A549 (cell line): Measurements from ENCODE around the gene THUMPD2. TPM values are rescaled to one million over a fixed set of nuclear protein-coding genes. Genes with fewer than 3 reads are reported as not detected.

Source experiments
- ATAC-seq, 2 experiments: fragments of 200-7000 bp in 1 of 2; fragments of >200 bp in 1 of 2; cut with Nextera tagmentation in 1 of 2; cut with Tn5 transposase in 1 of 2; 3 replicates each; pipeline versions ENCODE4 v1.8.0 to v1.9.1; 2018 to 2020; ENCODE audit warnings: mild to moderate bottlenecking in 1 of 2, moderate library complexity in 1 of 2
- CTCF ChIA-PET: fragments of 300-600 bp; sonication (Branson Sonifier 250); formaldehyde crosslinking; extraction: SDS; loops from one replicate; lab custom pipeline; 2021; ENCODE audit warnings: antibody characterized with exemption, inconsistent platforms; lab: Yijun Ruan, JAX
- POLR2A ChIA-PET: fragments of 350-600 bp; formaldehyde crosslinking; extraction: SDS; loops from one replicate; lab custom pipeline; 2021; ENCODE audit warnings: antibody characterized with exemption, inconsistent platforms; lab: Yijun Ruan, JAX
- DNase-seq, 2 experiments: peaks; one replicate each; pipeline versions ENCODE4 v3.0.0 to v3.0.0-alpha.2; 2011 to 2016; ENCODE audit warnings: low read depth in 1 of 2, low spot score in 1 of 2
- FAIRE-seq: peaks from 2 replicates; lab custom pipeline; 2011; peaks lifted over from hg19 to GRCh38; lab: Jason Lieb, UNC
- H3K27ac ChIP-seq, 2 experiments: fragments of >200 bp; sonication (Bioruptor Twin); formaldehyde crosslinking; 3 replicates each; pipeline ENCODE4 v1.5.1; 2016 to 2017
- H3K4me1 ChIP-seq: fragments of >200 bp; sonication (Bioruptor Twin); formaldehyde crosslinking; 3 replicates; pipeline ENCODE4 v1.6.1; 2016
- H3K4me2 ChIP-seq: fragments of >200 bp; sonication (Bioruptor Twin); formaldehyde crosslinking; 3 replicates; pipeline ENCODE4 v1.6.1; 2016
- H3K4me3 ChIP-seq: fragments of >200 bp; sonication (Bioruptor Twin); formaldehyde crosslinking; 3 replicates; pipeline ENCODE4 v1.5.1; 2016
- H3K9me3 ChIP-seq: fragments of >200 bp; sonication (Bioruptor Twin); formaldehyde crosslinking; 3 replicates; pipeline ENCODE4 v1.6.1; 2016
- BCL3 ChIP-seq: fragments of >200 bp; sonication (Bioruptor Twin); formaldehyde crosslinking; IDR thresholded peaks from 3 replicates; pipeline ENCODE4 v1.6.1; 2016
- CHD4 ChIP-seq: fragments of 200-600 bp; sonication (generic); IDR thresholded peaks from 2 replicates; pipeline ENCODE4 v1.6.1; 2016; ENCODE audit warnings: antibody characterized with exemption, mild to moderate bottlenecking, borderline replicate concordance
- E2F6 ChIP-seq: IDR thresholded peaks from 2 replicates; pipeline ENCODE4 v1.6.1; 2012; ENCODE audit warnings: low read depth, borderline replicate concordance
- EP300 ChIP-seq, 2 experiments: fragments of >200 bp; sonication (Bioruptor Twin); formaldehyde crosslinking; IDR thresholded peaks; 2 replicates in 1 of 2; 3 replicates in 1 of 2; pipeline ENCODE4 v1.6.1; 2016 to 2017
- ESRRA ChIP-seq: fragments of 150-350 bp; IDR thresholded peaks from 2 replicates; pipeline ENCODE4 v1.6.1; 2014; ENCODE audit warnings: mild to moderate bottlenecking, low read length, borderline replicate concordance
- FOSB ChIP-seq: fragments of 250-450 bp; sonication (Bioruptor Pico); IDR thresholded peaks from 2 replicates; pipeline ENCODE4 v1.5.0; 2020; ENCODE audit warnings: mild to moderate bottlenecking, moderate library complexity
- FOXS1 ChIP-seq: fragments of 250-450 bp; sonication (Bioruptor Pico); IDR thresholded peaks from 2 replicates; pipeline ENCODE4 v1.5.0; 2020; ENCODE audit warnings: mild to moderate bottlenecking, moderate library complexity
- HES2 ChIP-seq: fragments of >200 bp; sonication (Bioruptor Twin); formaldehyde crosslinking; IDR thresholded peaks from 2 replicates; pipeline ENCODE4 v1.6.1; 2016
- JUN ChIP-seq, 2 experiments: fragments of >200 bp; sonication (Bioruptor Twin); formaldehyde crosslinking; IDR thresholded peaks; 2 replicates in 1 of 2; 3 replicates in 1 of 2; pipeline ENCODE4 v1.6.1; 2016 to 2017
- JUNB ChIP-seq: fragments of >200 bp; sonication (Bioruptor Twin); formaldehyde crosslinking; IDR thresholded peaks from 2 replicates; pipeline ENCODE4 v1.6.1; 2016
- MAZ ChIP-seq: fragments of 150-350 bp; IDR thresholded peaks from 2 replicates; pipeline ENCODE4 v1.6.1; 2014; ENCODE audit warnings: antibody characterized with exemption, low read depth, low read length, borderline replicate concordance
- PBX3 ChIP-seq: IDR thresholded peaks from 2 replicates; pipeline ENCODE4 v1.6.1; 2012
- RARB ChIP-seq: fragments of 250-450 bp; sonication (Bioruptor Pico); IDR thresholded peaks from 2 replicates; pipeline ENCODE4 v1.8.0; 2021; ENCODE audit warnings: mild to moderate bottlenecking, moderate library complexity
- RNF2 ChIP-seq: fragments of 200-600 bp; sonication (generic); IDR thresholded peaks from 2 replicates; pipeline ENCODE4 v1.6.1; 2016; ENCODE audit warnings: low read depth, mild to moderate bottlenecking, antibody characterized with exemption, moderate library complexity, borderline replicate concordance
- SREBF2 ChIP-seq: fragments of 450-650 bp; IDR thresholded peaks from 2 replicates; pipeline ENCODE4 v1.6.1; 2014; ENCODE audit warnings: mild to moderate bottlenecking, moderate library complexity
- USF2 ChIP-seq: fragments of 450-650 bp; IDR thresholded peaks from 2 replicates; pipeline ENCODE4 v1.6.1; 2014; ENCODE audit warnings: antibody characterized with exemption
- ZSCAN20 ChIP-seq: fragments of 250-450 bp; sonication (Bioruptor Pico); IDR thresholded peaks from 2 replicates; pipeline ENCODE4 v1.8.0; 2022; ENCODE audit warnings: mild to moderate bottlenecking, moderate library complexity
- WGBS: methylation state at CpG from one replicate; pipeline ENCODE4 v1.1.6; 2017; ENCODE audit errors: missing lambda C conversion rate; 5-methylcytosine and 5-hydroxymethylcytosine counted together
- polyA plus RNA-seq, 4 experiments: library from polyadenylated mRNA; depleted of rRNA in 3 of 4; stranded (reverse); fragments of >200 nt; fragmentation: RNase III in 1 of 4; extraction: RNeasy Plus Mini Kit Qiagen cat#74134 plus additional on column Dnase treatment in 1 of 4; gene quantifications; 2 replicates in 3 of 4; 3 replicates in 1 of 4; pipeline ENCODE4 v1.2.3, GENCODE V29; 2011 to 2017

THUMPD2 gene
- polyA plus RNA-seq, 2 of the 4 experiments (the other 2 are of a cell fraction) = 13.8 to 25.3 TPM

GRCh38 chr2:39705638-39706037 lies 73.4 kb downstream of the THUMPD2 start:
- FAIRE-seq = no peak
- H3K4me2 ChIP-seq = peak overlapping the region; percentile 19; the same call in 1 of the 3 replicates
- H3K27ac ChIP-seq = no peak overlapping the region

GRCh38 chr2:39704540-39704939 lies 74.5 kb downstream of the THUMPD2 start:
- Histone ChIP-seq H3K27ac (no peak overlapping the region), H3K4me3 (no peak overlapping the region), H3K4me2 (no peak overlapping the region), H3K9me3 (peaks cover 19% of the 10 kb centered on the region; the same call in 2 of the 3 replicates)
- WGBS = 30% methylated on average over 3 of the region's 3 CpGs
- POLR2A ChIA-PET = no interaction called here
- no peak for TF ChIP-seq BCL3
- TF ChIP-seq RNF2 = 0 out of 2 replicates have a peak, but pooled peaks have one; percentile 16
- TF ChIP-seq USF2 = no peak
- no peak for TF ChIP-seq JUNB
- TF ChIP-seq, all 56 proteins: peak for 1
- no peak for FAIRE-seq
- no peak for DNase-seq
- CTCF ChIA-PET = interaction anchor here (0.9 to 1.3 kb wide), 2 partner anchors 24 to 188 kb away, joined by 3 read pairs; no protein-coding TSS in a partner anchor
- H3K4me1 ChIP-seq = no peaks in the 10 kb centered on the region
- no peak for ATAC-seq

More at GRCh38 chr2:39705638-39706037, 73.4 kb downstream of the THUMPD2 start:
- 21% methylated on average over 4 of the region's 4 CpGs for WGBS
- H3K4me3 ChIP-seq = no peak overlapping the region
- POLR2A ChIA-PET = no interaction called here
- H3K9me3 ChIP-seq = peaks cover 16% of the 10 kb centered on the region; the same call in 2 of the 3 replicates
- TF ChIP-seq CHD4 = no peak
- TF ChIP-seq PBX3 = no peak
- TF ChIP-seq, all 56 proteins: peak for 0
- CTCF ChIA-PET = interaction anchor here (1.2 to 2.4 kb wide), 2 partner anchors 9 to 11 kb away, joined by 3 to 16 read pairs; no protein-coding TSS in a partner anchor
- no peaks in the 10 kb centered on the region for H3K4me1 ChIP-seq
- peak in 1 of 2 experiments; percentile 36; a peak in 2 of 6 replicates for ATAC-seq
- no peak for DNase-seq

- POLR2A ChIA-PET = no interaction called here
These were observed 75.7 kb downstream of the THUMPD2 start for GRCh38 chr2:39703181-39703872.

More at GRCh38 chr2:39703181-39703872, 75.7 kb downstream of the THUMPD2 start:
- no peak for TF ChIP-seq EP300 (IDR thresholded peaks at IDR 0.05)
- no peak for TF ChIP-seq SREBF2
- no peak for TF ChIP-seq MAZ
- TF ChIP-seq FOXS1 = no peak
- no peak for TF ChIP-seq JUN (IDR thresholded peaks at IDR 0.05)
- no peak for TF ChIP-seq E2F6
- no peak for TF ChIP-seq HES2
- no peak for TF ChIP-seq ZSCAN20
- no peak for TF ChIP-seq FOSB (CRISPR knock-in tag)
- no peak for TF ChIP-seq ESRRA
- TF ChIP-seq RARB (CRISPR knock-in tag) = no peak
- peaks cover 19% of the 10 kb centered on the region; the same call in 2 of the 3 replicates for H3K9me3 ChIP-seq
- no peak overlapping the region for H3K27ac ChIP-seq
- no peak for ATAC-seq
- no peak for DNase-seq
- CTCF ChIA-PET = interaction anchor here (1.3 kb wide), 1 partner anchor 26 kb away, joined by 3 read pairs; no protein-coding TSS in a partner anchor
- H3K4me3 ChIP-seq = no peak overlapping the region
- no peak overlapping the region for H3K4me2 ChIP-seq
- no peak for FAIRE-seq
- H3K4me1 ChIP-seq = no peaks in the 10 kb centered on the region
- WGBS = 33% methylated on average over 3 of the region's 3 CpGs
